Measurements from ENCODE around the gene SLC9C1.

DNA sequence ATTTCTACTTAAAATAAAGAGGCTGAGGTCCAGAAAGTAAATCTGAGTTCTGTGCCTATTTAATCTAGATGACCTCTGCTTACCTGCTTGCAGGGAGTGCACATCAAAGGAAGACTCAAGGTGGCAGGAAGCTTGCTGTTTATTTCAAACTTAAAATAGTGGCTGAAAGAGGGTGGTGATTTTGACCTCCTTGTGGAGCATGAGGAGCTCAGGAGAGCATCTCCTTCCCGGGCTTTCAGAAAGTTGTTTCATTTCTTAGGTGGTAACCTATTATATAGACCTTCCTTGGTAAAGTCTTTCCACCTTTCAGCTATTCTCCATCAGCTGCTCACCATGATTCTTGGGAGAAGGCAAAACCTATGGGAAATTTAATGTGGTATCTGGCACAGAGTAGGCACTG, 161.5 kb downstream of the SLC9C1 start:
- TF ChIP-seq YY1 (IDR thresholded peaks at IDR 0.05; ENCODE audit: insufficient read depth, insufficient read length): no peak
- no peak for TF ChIP-seq SUZ12 (IDR thresholded peaks at IDR 0.05; ENCODE audit: extremely low read depth, insufficient read depth, insufficient read length)
